RPMI7951 (cell line): ENCODE measurements around the gene SLC5A6. TPM values are rescaled to one million over a fixed set of nuclear protein-coding genes. Genes with fewer than 3 reads are reported as not detected.

Source experiments
- DNase-seq: peaks from one replicate; pipeline ENCODE4 v3.0.0-alpha.2; 2012; ENCODE audit warnings: low read depth
- total RNA-seq: library from RNA; depleted of rRNA; stranded (reverse); fragments of >200 nt; shearing (Covaris generic); gene quantifications from 2 replicates; pipeline ENCODE4 v1.2.3, GENCODE V29; 2014; rRNA removed

SLC5A6 gene
- total RNA-seq: 32.2 and 38.2 TPM in 2 replicates

- DNase-seq: peak; percentile 87
Observed at GRCh38 chr2:27211943-27212625, at the start of gene SLC5A6, which contains the start of gene ATRAID. TSS of gene SLC5A6 (minus strand) at chr2:27212268. CDS start at chr2:27207650, 4,618 bp downstream. TSS of gene ATRAID (plus strand) at chr2:27212041. CDS start at chr2:27212369, 328 bp downstream.

DNA sequence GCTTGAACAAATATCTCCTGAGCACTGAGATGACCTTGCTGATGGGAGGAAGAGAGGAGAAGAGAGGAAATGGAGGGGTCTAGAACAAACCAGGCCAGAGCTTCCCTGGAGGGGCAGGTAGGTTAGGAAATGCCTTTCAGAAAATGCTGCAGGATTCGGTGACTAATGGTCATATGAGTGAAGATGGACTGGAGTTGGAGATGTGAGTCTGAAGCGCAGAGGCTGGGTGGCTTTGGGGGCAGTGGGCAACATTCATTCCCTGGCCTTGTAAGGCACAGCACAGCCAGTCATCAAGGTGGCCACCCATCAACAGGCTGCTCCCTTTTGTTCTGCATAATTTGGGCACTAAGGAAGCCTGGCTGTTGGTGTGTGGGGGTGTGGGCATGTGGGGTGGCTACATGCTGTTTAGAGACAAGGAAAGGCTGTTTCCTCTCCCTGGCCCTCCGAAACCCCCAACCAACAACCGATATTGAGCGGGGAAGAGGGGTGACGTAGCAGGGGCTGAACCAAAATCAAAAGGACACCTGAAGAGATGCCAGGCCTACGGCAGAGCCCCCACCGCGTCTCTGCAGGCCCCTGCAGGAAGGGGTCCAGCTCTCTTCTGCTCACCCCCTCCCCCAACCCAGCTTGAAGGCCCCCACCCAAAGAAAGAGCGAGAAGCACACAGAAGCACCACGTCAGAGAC, 49.3 kb upstream of the SLC5A6 start:
- DNase-seq: no peak

- no peak for DNase-seq
Observed at GRCh38 chr2:27258051-27258450, 46.0 kb upstream of the SLC5A6 start.

GRCh38 chr2:27256855-27257454, 44.9 kb upstream of the SLC5A6 start:
- DNase-seq: no peak

DNA sequence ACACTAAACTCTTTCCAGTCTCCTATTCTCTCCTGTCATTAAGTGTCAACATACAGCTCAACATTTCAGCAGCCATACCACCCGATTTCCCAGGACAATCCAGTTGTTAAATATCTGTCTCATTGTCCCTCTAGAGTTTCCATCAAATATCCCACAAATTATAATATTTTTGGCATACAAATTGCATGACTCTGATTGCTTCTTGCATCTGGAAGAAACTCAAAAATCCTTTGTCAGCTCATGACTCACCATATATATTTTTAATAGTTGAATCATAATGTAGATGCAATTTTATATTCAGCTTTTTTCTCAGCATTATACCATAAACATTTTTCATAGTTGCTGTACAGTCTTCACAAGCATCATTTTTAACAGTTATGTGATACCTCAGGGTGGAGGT, 43.6 kb upstream of the SLC5A6 start:
- DNase-seq: no peak

GRCh38 chr2:27255187-27255586, 43.1 kb upstream of the SLC5A6 start:
- DNase-seq: no peak

DNA sequence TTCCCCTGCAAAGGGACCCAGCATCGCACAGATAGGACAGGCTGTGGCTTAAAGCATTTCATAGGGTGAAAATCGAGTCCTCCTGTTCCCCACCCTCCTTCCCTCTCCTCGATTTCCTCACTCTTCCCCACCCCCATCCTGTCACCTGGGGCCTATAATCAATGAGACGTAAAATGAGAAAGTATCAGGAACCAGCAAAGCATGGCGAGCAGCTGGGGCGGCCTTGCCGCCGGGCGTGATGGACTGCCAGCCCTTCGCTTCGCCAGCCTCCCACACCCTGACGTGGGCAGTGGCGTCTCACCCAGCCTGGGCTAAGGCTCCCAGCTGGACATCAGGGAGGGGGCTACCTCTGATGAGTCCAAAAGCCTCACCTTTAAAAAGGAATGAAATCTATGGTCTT, 39.7 kb upstream of the SLC5A6 start:
- no peak for DNase-seq

DNA sequence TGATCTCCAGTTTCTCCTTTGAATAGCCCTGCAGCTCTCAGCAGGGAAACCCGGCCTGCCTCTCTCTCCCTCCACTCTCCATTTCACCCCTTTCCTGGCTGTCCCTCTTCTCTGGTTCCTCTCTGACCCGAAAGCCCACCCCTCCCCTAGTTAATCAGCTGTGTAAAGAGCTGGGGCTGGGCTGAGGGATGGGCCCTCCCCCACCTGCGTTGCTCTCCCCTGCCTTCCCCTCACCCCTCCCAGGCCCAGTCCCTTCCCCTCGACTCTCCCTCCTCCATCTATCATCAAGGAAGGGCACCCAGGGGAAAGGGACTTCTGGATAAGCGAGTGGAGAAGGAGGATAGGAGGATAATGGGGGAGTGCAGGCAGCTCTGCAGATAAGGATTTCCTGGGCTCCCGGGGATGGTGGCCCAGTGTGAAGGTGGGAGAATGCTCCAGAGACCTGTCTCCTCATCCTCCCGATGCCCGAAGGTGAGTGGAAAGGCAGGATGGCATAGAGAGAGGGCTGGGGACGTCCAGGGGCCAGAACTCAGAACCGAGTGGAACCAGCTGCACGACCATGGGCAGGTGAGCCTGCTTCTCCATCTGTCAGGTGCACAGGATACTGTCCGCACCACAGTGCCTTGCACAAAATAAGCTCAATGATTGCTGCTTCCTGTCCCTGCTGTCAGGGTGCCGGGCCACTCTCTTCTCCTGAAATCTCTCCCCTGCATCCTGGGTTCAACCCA, 38.7 kb upstream of the SLC5A6 start:
- DNase-seq: no peak

GRCh38 chr2:27249891-27250651, 38.0 kb upstream of the SLC5A6 start:
- DNase-seq: peak; percentile 22

DNA sequence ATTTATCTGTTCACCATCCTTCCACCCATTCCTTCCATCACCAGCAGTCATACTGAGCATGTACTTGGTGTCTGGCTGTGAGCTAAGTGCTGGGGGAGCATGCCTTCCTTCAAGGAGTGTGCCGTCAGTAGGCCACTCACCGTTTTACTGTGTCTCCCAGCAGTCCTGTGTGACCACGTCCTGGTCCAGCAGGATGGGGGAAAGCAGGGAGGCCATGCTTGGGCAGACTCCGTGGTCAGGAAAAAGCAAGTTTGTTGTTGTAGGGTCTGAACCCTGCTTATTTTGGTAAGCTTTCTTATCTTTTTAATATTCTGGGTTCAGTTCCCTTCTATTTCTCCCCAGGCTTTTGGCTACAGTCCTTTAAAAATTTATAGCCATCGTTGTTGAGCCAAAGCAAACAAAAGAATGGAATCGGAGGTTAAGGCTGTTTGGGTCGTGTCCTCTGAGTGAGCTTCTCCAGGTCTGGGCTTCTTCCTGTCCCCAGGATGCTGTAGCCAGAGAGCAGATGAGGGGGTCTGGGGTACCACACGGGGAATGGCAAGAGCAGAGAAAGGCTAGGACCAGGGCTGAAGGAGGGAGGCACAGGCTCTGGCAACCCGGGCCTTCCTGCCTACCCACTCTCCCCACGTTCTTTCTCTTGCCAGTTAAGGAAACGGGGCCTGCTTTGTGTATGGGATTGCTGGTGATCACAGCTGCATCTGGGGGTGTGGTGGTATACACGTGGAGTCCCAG, 37.3 kb upstream of the SLC5A6 start:
- peak; percentile 23 for DNase-seq

DNA sequence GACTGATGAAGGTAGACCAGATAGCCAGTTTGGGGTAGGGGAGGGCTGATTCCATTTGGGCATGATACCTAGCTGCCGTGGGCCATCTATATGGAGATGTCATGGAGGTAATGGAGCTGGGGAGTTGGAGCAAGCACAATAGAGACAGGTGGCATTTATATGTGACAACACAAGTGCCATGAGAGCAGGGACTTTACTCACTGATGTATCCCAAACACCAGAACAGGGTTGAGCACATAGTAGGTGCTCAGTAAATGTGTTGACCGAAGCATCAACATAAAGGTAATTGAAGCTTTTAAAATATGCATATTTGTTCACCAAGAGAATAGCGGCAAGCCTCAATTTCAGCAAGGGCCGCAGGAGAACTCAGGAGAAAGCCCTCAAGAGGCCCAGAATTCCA, 35.8 kb upstream of the SLC5A6 start:
- DNase-seq: no peak

GRCh38 chr2:27245626-27246025, 33.6 kb upstream of the SLC5A6 start:
- no peak for DNase-seq

DNA sequence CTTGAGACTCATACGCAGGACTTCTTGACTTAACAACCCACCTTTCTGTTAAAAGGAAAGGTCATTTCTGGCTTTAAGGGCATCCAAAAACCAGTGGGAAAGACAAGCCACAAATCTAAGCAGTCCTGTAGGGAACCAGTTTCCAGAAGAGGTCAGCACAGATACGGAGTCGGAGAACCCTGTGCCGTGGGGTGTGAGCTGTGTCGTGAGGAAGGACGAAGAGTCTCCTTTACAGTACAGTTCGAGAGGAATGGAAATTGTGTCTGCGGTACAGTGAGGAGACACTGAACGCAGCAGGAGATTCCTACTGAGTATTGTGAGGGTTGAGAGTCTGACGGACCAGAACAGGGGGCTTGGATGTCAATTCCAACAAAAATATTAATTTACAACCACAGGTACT, 33.0 kb upstream of the SLC5A6 start:
- no peak for DNase-seq

- no peak for DNase-seq
Observed at GRCh38 chr2:27243391-27244130, 31.5 kb upstream of the SLC5A6 start.

DNA sequence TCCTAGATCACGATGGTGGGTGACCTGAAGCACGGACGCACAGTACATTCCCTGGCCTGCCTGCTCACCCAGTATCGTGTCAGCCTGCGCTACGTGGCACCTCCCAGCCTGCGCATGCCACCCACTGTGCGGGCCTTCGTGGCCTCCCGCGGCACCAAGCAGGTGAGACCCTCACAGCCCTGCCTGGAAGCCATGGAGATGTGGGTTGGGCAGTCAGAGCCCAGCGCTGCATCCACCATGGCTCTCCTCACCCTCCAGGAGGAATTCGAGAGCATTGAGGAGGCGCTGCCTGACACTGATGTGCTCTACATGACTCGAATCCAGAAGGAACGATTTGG, 30.5 kb upstream of the SLC5A6 start:
- DNase-seq: no peak

DNA sequence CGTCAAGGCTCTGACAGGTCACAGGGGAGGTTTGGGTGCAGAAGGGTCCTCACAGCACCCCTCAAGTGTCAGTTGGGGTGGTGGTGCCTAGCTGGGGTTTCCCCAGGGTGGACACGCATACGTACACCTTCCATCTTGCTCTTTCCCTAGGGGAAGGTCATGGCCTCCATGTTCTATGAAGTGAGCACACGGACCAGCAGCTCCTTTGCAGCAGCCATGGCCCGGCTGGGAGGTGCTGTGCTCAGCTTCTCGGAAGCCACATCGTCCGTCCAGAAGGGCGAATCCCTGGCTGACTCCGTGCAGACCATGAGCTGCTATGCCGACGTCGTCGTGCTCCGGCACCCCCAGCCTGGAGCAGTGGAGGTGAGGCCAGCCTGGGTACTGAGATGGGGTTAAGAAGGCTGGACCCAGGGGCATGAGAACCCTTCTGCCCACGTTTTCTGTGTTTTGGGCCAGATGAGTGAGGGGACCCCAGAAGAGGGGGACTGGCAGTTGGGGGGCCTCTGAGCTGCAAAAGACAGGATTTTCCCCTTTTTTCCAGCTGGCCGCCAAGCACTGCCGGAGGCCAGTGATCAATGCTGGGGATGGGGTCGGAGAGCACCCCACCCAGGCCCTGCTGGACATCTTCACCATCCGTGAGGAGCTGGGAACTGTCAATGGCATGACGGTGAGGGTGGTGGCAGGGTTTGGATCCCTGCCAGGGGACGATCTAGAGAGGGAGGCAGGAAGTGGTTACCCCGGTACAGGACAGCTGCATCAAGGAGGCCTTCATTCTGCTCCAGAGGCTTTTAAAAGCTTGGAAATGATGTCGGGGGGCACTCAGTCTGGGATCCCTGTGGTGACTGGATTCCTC, 29.9 kb upstream of the SLC5A6 start:
- DNase-seq: no peak

DNA sequence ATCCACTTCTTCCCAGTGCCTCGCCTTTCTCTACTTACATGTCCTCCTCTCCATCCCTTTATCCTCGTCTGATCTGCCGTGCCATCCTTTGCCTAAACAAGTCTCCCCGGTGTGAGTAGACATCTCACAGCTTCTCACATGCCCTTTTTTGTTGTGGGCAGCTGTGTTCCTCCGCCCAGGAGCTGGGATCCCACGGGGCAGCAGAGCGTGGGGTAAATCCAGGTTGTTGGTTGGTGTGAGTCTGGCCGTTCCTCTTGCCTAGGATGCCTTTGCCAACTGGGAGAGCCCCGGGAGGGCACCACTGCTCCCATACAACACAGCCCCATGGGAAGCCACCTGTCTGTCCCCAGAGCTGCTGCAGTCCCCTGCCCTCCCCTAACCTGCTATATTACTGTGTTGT, 28.3 kb upstream of the SLC5A6 start:
- no peak for DNase-seq

GRCh38 chr2:27238976-27239375, 26.9 kb upstream of the SLC5A6 start:
- no peak for DNase-seq

- no peak for DNase-seq
Observed at GRCh38 chr2:27237341-27237945, 25.4 kb upstream of the SLC5A6 start.
